BLaER1 treated with 17β-estradiol and CSF1 and Interleukin-3, amounts not matched to agents 10 nM and 100 nM (cell line): ENCODE measurements around the gene ZGLP1.
A peak's percentile ranks its signal among the peaks of the same experiment; 100 is the strongest.
"Not testable (repeated sequence)": the region's sequence is repeated elsewhere in the genome, so short reads cannot be mapped to it uniquely, and the experiment has no call there.

Experiments
- H3K27ac ChIP-seq, 11 experiments: shearing (Covaris generic); formaldehyde crosslinking; 2 replicates each; pipeline ENCODE4 v1.8.1; 2022
- H3K27me3 ChIP-seq, 11 experiments: shearing (Covaris generic); formaldehyde crosslinking; 2 replicates each; pipeline ENCODE4 v1.8.1; 2022
- H3K36me3 ChIP-seq, 11 experiments: shearing (Covaris generic); formaldehyde crosslinking; 2 replicates each; pipeline ENCODE4 v1.8.1; 2022
- H3K4me1 ChIP-seq, 10 experiments: shearing (Covaris generic); formaldehyde crosslinking; 2 replicates each; pipeline ENCODE4 v1.8.1; 2022
- H3K4me2 ChIP-seq, 11 experiments: shearing (Covaris generic); formaldehyde crosslinking; 2 replicates each; pipeline ENCODE4 v1.8.1; 2022
- H3K4me3 ChIP-seq, 10 experiments: shearing (Covaris generic); formaldehyde crosslinking; 2 replicates each; pipeline ENCODE4 v1.8.1; 2022
- H3K9ac ChIP-seq, 11 experiments: shearing (Covaris generic); formaldehyde crosslinking; 2 replicates each; pipeline ENCODE4 v1.8.1; 2022
- H3K9me3 ChIP-seq, 11 experiments: shearing (Covaris generic); formaldehyde crosslinking; replicated peaks in 1 of 11; 2 replicates each; pipeline ENCODE4 v1.8.1; 2022
- H4K20me1 ChIP-seq, 11 experiments: shearing (Covaris generic); formaldehyde crosslinking; 2 replicates each; pipeline ENCODE4 v1.8.1; 2022
- Cebpa-rat ChIP-seq, 11 experiments: shearing (Covaris generic); IDR thresholded peaks; 2 replicates each; pipeline ENCODE4 v1.8.1; 2022

ZGLP1 gene

GRCh38 chr19:10339380-10339960, 29.9 kb upstream of the ZGLP1 start, which contains the start of gene ICAM3:
Gene ICAM3, minus strand, starts transcription at chr19:10339624. Its CDS starts 10 bp downstream, at chr19:10339614.
- peaks cover 30 to 69% (median 48%) of the 10 kb centered on the region in 10 experiments for H3K4me1 ChIP-seq
- no peaks in the 10 kb centered on the region for H4K20me1 ChIP-seq
- no peaks in the 10 kb centered on the region for H3K9me3 ChIP-seq
- H3K27ac ChIP-seq: peak within 1 kb of the TSS; percentile 25 to 80 (median 73); a peak in 20 of 22 replicates
- peak within 1 kb of the TSS; percentile 40 to 71 (median 64); a peak in 20 of 22 replicates for H3K9ac ChIP-seq
- H3K36me3 ChIP-seq: peaks cover 0 to 10% (median 0%) of the 10 kb centered on the region in 11 experiments; a peak in 2 of 22 replicates
- TF ChIP-seq Cebpa-rat (IDR thresholded peaks at IDR 0.05): peak in 7 of 11 experiments; percentile 18 to 85 (median 64); a peak in 10 of 22 replicates
- peak within 1 kb of the TSS; percentile 27 to 65 (median 45); a peak in 16 of 20 replicates for H3K4me3 ChIP-seq
- H3K4me2 ChIP-seq: peak within 1 kb of the TSS; percentile 84 to 96 (median 92)
- H3K27me3 ChIP-seq: no peaks in the 10 kb centered on the region

- no peak for TF ChIP-seq Cebpa-rat (IDR thresholded peaks at IDR 0.05)
- Histone ChIP-seq H3K27me3 (no peaks in the 10 kb centered on the region), H3K4me2 (peak overlapping the region; percentile 84 to 96 (median 92)), H3K27ac (peak overlapping the region in 10 of 11 experiments; percentile 48 to 80 (median 74); a peak in 19 of 22 replicates), H3K9ac (peak overlapping the region; percentile 40 to 71 (median 64); a peak in 19 of 22 replicates), H3K36me3 (peaks cover 0 to 12% (median 0%) of the 10 kb centered on the region in 11 experiments; a peak in 2 of 22 replicates), H3K4me1 (peaks cover 35 to 74% (median 54%) of the 10 kb centered on the region in 10 experiments), H3K4me3 (peak overlapping the region; percentile 27 to 65 (median 45); a peak in 15 of 20 replicates), H3K9me3 (no peaks in the 10 kb centered on the region), H4K20me1 (no peaks in the 10 kb centered on the region)
Observed at GRCh38 chr19:10338940-10339339, 29.3 kb upstream of the ZGLP1 start.

DNA sequence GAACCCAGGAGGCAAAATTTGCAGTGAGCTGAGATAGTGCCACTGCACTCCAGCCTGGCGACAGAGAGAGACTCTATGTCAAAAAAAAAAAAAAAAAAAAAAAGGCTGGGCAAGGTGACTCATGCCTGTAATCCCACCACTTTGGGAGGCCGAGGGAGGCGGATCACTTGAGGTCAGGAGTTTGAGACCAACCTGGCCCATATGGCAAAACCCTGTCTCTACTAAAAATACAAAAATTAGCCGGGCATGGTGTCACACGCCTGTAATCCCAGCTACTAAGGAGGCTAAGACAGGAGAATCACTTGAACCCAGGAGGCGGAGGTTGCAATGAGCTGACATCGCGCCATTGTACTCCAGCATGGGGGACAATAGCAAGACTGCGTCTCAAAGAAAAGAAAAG, 27.1 kb upstream of the ZGLP1 start:
- peak overlapping the region in 1 of 11 experiments; percentile 9; a peak in 1 of 22 replicates for H3K27ac ChIP-seq
- peaks cover 0 to 14% (median 5%) of the 10 kb centered on the region in 11 experiments; a peak in 9 of 22 replicates for H3K36me3 ChIP-seq
- not testable (repeated sequence) for H3K4me3 ChIP-seq, H3K9me3 ChIP-seq, H3K27me3 ChIP-seq
- H3K9ac ChIP-seq: 0 out of 22 replicates have a peak overlapping the region, but pooled peaks of 1 of the 11 experiments have one; percentile 6
- peaks cover 8 to 14% (median 12%) of the 10 kb centered on the region in 11 experiments; a peak in 19 of 22 replicates for H4K20me1 ChIP-seq
- H3K4me1 ChIP-seq: peaks cover 47 to 82% (median 64%) of the 10 kb centered on the region in 10 experiments
- H3K4me2 ChIP-seq: peak overlapping the region in 1 of 11 experiments; percentile 15; a peak in 1 of 22 replicates

DNA sequence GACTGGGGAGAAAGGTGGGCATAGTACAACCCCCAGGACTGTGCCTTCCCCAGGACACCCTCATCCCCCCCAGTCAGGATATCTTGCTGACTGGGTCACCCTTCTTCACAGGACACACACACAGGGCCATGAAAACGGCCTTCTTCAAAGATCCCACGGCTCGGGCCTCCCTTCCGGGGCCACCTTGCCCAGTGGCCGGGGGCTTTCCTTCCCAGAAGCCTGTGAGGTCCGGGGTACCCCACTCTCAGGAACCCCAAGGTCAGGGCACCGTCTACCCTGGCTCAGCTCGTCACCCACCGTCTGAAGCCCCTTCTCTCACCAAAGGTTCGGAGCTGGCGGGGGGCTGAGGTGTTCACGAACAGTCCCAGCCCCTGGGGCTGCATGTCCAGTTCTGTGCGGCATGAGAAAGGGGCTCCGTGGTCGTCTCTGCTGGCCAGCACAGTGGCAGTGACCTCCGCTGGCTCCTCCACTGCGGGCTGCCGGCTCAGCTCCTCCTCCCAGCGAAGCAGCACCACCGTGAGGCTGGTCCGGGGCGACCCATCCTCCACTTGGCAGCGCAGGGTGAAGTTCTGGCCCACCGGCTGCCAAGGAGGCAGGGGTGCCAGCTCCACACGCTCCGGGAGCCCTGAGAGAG, 25.9 kb upstream of the ZGLP1 start:
- peaks cover 3 to 24% (median 12%) of the 10 kb centered on the region in 11 experiments for H3K36me3 ChIP-seq
- no peaks in the 10 kb centered on the region for H3K9me3 ChIP-seq
- H3K4me2 ChIP-seq: peak overlapping the region in 3 of 11 experiments; percentile 86 to 93 (median 93); a peak in 3 of 22 replicates
- peak overlapping the region in 2 of 11 experiments; percentile 3 to 25; a peak in 1 of 22 replicates for H3K9ac ChIP-seq
- H3K4me1 ChIP-seq: peaks cover 47 to 80% (median 62%) of the 10 kb centered on the region in 10 experiments
- peaks cover 13 to 27% (median 24%) of the 10 kb centered on the region in 11 experiments; a peak in 19 of 22 replicates for H4K20me1 ChIP-seq
- H3K4me3 ChIP-seq: no peak overlapping the region
- no peaks in the 10 kb centered on the region for H3K27me3 ChIP-seq
- TF ChIP-seq Cebpa-rat (IDR thresholded peaks at IDR 0.05): no peak
- H3K27ac ChIP-seq: peak overlapping the region in 2 of 11 experiments; percentile 31 to 38; a peak in 3 of 22 replicates

- H3K4me3 ChIP-seq: no peak overlapping the region
- H3K27ac ChIP-seq: peak overlapping the region in 1 of 11 experiments; percentile 96; a peak in 2 of 22 replicates
- peaks cover 40 to 75% (median 55%) of the 10 kb centered on the region in 10 experiments for H3K4me1 ChIP-seq
Observed at GRCh38 chr19:10334588-10335351, 25.2 kb upstream of the ZGLP1 start.

GRCh38 chr19:10333758-10334587, 24.4 kb upstream of the ZGLP1 start:
- peak overlapping the region; percentile 81 to 94 (median 88) for H3K4me3 ChIP-seq
- H3K4me2 ChIP-seq: peak overlapping the region; percentile 78 to 94 (median 86)
- H3K27me3 ChIP-seq: no peaks in the 10 kb centered on the region
- H4K20me1 ChIP-seq: peaks cover 15 to 42% (median 39%) of the 10 kb centered on the region in 11 experiments
- H3K9me3 ChIP-seq: no peaks in the 10 kb centered on the region
- peak overlapping the region; percentile 60 to 99 (median 95); a peak in 20 of 22 replicates for H3K9ac ChIP-seq
- H3K27ac ChIP-seq: peak overlapping the region in 9 of 11 experiments; percentile 23 to 99 (median 91); a peak in 17 of 22 replicates
- H3K36me3 ChIP-seq: peaks cover 18 to 39% (median 27%) of the 10 kb centered on the region in 11 experiments
- H3K4me1 ChIP-seq: peaks cover 32 to 70% (median 47%) of the 10 kb centered on the region in 10 experiments
- no peak for TF ChIP-seq Cebpa-rat (IDR thresholded peaks at IDR 0.05)

More at GRCh38 chr19:10334588-10335351, 25.2 kb upstream of the ZGLP1 start:
- H3K27me3 ChIP-seq: no peaks in the 10 kb centered on the region
- peak overlapping the region in 2 of 11 experiments; percentile 97 to 98; a peak in 3 of 22 replicates for H3K9ac ChIP-seq
- H3K36me3 ChIP-seq: peaks cover 10 to 31% (median 19%) of the 10 kb centered on the region in 11 experiments
- no peaks in the 10 kb centered on the region for H3K9me3 ChIP-seq
- peaks cover 13 to 34% (median 31%) of the 10 kb centered on the region in 11 experiments; a peak in 21 of 22 replicates for H4K20me1 ChIP-seq
- peak overlapping the region; percentile 78 to 94 (median 86); a peak in 20 of 22 replicates for H3K4me2 ChIP-seq
- no peak for TF ChIP-seq Cebpa-rat (IDR thresholded peaks at IDR 0.05)

DNA sequence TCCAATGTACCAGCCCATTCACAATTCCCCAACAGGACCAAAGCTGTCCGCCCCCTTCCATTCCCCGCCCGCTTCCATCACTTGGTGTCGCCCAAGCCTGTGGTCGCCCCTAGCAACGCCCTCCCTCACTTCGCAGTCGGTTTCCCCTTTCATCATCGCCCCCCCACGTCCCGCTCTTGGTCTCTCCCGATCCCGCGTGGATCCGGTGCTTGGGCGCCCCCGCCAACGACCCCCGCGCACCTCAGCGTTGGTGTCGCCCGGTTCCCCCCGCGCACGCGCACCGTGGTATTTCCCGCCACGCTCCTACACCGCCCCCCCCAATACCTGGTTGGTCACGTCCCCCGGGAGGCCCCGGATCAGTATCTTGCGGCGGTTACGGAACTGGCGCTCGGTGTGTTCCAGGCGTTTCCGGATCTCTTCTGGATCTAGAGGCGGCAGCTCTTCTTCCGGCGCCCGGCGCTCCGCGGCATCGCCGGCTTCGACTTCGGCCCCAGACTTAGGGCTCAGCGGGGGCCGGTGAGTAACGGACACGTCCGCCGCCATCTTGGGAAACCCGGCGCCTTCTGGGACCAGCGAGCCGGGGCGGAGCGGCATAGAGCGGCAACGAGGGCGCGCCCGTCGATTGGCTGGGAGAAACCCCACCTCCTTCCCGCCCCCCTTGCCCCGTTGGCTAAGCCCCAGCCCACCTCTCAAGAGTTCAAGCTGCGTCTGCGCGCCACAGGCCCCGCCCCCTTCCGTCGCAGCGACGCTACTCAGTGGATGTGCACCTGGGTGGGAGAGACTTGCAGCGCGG, 23.5 kb upstream of the ZGLP1 start, which contains the start of gene RAVER1:
Gene RAVER1, minus strand, starts transcription at position 565 of the 793 bp plus-strand sequence. Its CDS starts 22 bp downstream, at position 543.
- Histone ChIP-seq H3K4me3 (peak within 1 kb of the TSS; percentile 81 to 94 (median 88)), H3K9ac (peak within 1 kb of the TSS; percentile 91 to 99 (median 95))

More for the DNA sequence above, 23.5 kb upstream of the ZGLP1 start, which contains the start of gene RAVER1:
- Histone ChIP-seq H4K20me1 (peaks cover 18 to 50% (median 47%) of the 10 kb centered on the region in 11 experiments), H3K27me3 (no peaks in the 10 kb centered on the region), H3K9me3 (no peaks in the 10 kb centered on the region), H3K4me1 (peaks cover 27 to 70% (median 44%) of the 10 kb centered on the region in 10 experiments), H3K4me2 (peak within 1 kb of the TSS; percentile 92 to 99 (median 96)), H3K36me3 (peaks cover 26 to 47% (median 35%) of the 10 kb centered on the region in 11 experiments), H3K27ac (peak within 1 kb of the TSS; percentile 83 to 99 (median 96))
- no peak for TF ChIP-seq Cebpa-rat (IDR thresholded peaks at IDR 0.05)
